ENCODE data around the gene PLEKHG5.
A peak's percentile ranks its signal among the peaks of the same experiment; 100 is the strongest.
"Not testable (repeated sequence)": the region's sequence is repeated elsewhere in the genome, so short reads cannot be mapped to it uniquely, and the experiment has no call there.

Gene PLEKHG5

GRCh38 chr1:6438047-6438525, 53.4 kb downstream of the PLEKHG5 start:
- TF ChIP-seq ZFX (IDR thresholded peaks at IDR 0.05; ENCODE audit: borderline replicate concordance) (no peak), CTCF (IDR thresholded peaks at IDR 0.05) (peak; percentile 93)
- H3K27ac ChIP-seq, result no peak overlapping the region

- H3K27ac ChIP-seq, result not testable (repeated sequence)
- peak; percentile 7; the same call in 1 of the 2 replicates for TF ChIP-seq CTCF (IDR thresholded peaks at IDR 0.05)
Measured at GRCh38 chr1:6437012-6437700, 54.3 kb downstream of the PLEKHG5 start.

- not testable (repeated sequence) for H3K27ac ChIP-seq
Measured at GRCh38 chr1:6436277-6436676, 55.2 kb downstream of the PLEKHG5 start.

- no peak for TF ChIP-seq CTCF (IDR thresholded peaks at IDR 0.05)
- no peak for TF ChIP-seq ZFX (IDR thresholded peaks at IDR 0.05; ENCODE audit: borderline replicate concordance)
- H3K27ac ChIP-seq, result no peak overlapping the region
Measured at GRCh38 chr1:6435547-6435946, 55.9 kb downstream of the PLEKHG5 start.

GRCh38 chr1:6435129-6435528, 56.3 kb downstream of the PLEKHG5 start:
- TF ChIP-seq ZFX (IDR thresholded peaks at IDR 0.05; ENCODE audit: borderline replicate concordance), result no peak
- H3K27ac ChIP-seq, result no peak overlapping the region

GRCh38 chr1:6434186-6434585, 57.3 kb downstream of the PLEKHG5 start:
- TF ChIP-seq CTCF (IDR thresholded peaks at IDR 0.05) (no peak), ZFX (IDR thresholded peaks at IDR 0.05; ENCODE audit: borderline replicate concordance) (no peak)
- H3K27ac ChIP-seq, result no peak overlapping the region

GRCh38 chr1:6431645-6432579, 59.6 kb downstream of the PLEKHG5 start:
- not testable (repeated sequence) for H3K27ac ChIP-seq

GRCh38 chr1:6429660-6430411, 61.6 kb downstream of the PLEKHG5 start:
- not testable (repeated sequence) for H3K27ac ChIP-seq

- 0 out of 2 replicates have a peak overlapping the region, but pooled peaks have one; percentile 46 for H3K27ac ChIP-seq
Measured at GRCh38 chr1:6428453-6428852, 63.0 kb downstream of the PLEKHG5 start.
